Ammon's horn (tissue), 1 donor: Measurements from ENCODE around the gene ZNF436.

Experiments used
- DNase-seq: peaks from one replicate; pipeline ENCODE4 v3.0.0-alpha.2; 2016; ENCODE audit warnings: low spot score

Gene ZNF436

DNA sequence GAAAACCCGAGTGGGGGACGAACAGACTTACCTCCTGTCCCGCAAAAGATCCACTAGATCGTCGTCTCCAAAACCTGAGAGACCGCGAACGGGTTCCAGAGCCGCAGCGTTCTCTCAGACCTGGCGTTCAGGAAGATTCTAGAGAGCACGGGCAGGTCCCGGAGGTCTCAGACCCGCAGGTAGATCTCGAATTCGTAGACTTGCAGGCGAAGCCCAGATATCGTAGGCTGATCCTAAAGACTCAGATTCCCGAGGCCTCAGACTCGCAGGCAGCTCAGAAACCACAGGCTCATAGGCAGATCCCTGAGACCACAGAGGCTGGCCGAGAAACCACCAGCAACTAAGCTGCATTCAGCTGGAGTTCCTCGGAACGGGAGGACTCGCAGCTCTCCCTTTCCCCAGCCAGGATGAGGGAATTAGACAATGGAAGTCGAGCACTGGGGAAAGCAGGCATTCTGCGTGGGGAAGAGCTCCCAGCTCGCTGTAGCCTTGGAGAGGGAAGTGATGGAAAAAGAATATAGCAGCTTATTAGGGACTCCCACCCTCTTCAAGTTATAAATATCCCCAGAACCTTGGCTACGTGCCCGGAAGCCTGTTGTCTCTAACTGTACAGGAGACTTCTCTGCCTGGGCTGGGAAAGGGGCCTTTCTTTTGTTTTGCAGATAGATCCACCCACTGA lies at the start of gene ZNF436:
Gene ZNF436, minus strand, starts transcription at position 502 of the 679 bp plus-strand sequence. CDS start 1,831 bp downstream, outside the sequence.
- DNase-seq = peak; percentile 78

GRCh38 chr1:23419180-23419579 lies 49.5 kb upstream of the ZNF436 start:
- no peak for DNase-seq

- peak; percentile 45 for DNase-seq
Observed at GRCh38 chr1:23417570-23417969, 47.9 kb upstream of the ZNF436 start.

GRCh38 chr1:23416964-23417363 lies 47.3 kb upstream of the ZNF436 start:
- DNase-seq = no peak

GRCh38 chr1:23408797-23409290 lies 39.2 kb upstream of the ZNF436 start:
- DNase-seq = no peak

GRCh38 chr1:23407016-23407630 lies 37.5 kb upstream of the ZNF436 start:
- no peak for DNase-seq

GRCh38 chr1:23405946-23406345 lies 36.3 kb upstream of the ZNF436 start:
- DNase-seq = no peak

GRCh38 chr1:23403735-23404486 lies 34.3 kb upstream of the ZNF436 start:
- DNase-seq = peak; percentile 85

DNA sequence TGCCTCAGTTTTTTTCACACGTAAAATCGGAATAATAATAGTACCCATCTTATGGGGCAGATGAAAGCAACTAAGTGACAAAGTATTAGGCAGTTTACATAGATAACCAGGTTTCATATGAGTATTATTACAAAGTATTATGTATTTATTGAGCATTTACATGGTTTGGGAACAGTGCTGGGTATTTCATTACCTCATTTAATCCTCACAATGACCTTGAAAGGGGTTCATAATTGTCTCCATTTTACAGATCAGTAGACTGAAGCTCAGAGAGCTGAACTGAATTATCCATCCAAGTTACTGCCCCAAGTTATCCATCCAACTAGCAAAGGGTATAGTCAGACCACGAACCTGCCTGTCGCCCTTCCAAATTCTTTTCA lies 33.7 kb upstream of the ZNF436 start:
- DNase-seq = no peak

- DNase-seq = no peak
Observed at GRCh38 chr1:23403038-23403336, 33.4 kb upstream of the ZNF436 start.

DNA sequence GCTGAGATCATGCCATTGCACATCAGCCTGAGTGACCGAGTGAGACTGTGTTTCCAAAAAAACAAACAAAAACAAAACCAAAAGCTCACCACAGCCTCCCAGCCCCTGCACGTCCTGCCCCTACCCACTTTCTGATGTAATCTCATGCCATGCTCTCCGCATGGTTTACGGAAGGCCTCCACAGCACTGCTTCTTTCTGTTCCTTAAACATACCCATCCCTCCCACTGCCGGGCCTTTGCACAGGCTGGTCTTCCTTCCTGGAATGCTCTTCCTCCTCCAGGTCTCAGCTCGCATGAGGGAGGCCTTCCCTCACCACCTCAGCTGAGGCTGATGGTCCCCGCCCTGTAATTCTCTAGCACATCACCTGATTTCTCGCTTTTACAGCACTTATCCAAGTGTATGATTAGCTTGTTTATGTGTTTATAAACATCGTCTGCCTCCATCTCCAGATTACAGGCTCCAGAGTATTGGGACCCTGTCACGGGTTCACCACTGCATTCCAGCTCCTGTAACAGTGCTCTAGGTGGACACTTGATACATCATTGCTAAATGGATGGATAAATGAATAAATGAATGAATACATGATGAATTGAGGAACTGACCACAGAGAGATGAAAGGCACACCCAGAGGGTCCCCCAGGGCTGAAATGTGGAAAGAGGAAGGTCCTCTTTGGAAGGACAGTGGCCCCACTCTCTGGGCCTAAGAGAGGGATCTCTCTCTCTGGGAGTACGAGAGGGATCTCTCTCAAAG lies 32.8 kb upstream of the ZNF436 start:
- DNase-seq = peak; percentile 35

GRCh38 chr1:23401313-23401712 lies 31.7 kb upstream of the ZNF436 start:
- DNase-seq = no peak

DNA sequence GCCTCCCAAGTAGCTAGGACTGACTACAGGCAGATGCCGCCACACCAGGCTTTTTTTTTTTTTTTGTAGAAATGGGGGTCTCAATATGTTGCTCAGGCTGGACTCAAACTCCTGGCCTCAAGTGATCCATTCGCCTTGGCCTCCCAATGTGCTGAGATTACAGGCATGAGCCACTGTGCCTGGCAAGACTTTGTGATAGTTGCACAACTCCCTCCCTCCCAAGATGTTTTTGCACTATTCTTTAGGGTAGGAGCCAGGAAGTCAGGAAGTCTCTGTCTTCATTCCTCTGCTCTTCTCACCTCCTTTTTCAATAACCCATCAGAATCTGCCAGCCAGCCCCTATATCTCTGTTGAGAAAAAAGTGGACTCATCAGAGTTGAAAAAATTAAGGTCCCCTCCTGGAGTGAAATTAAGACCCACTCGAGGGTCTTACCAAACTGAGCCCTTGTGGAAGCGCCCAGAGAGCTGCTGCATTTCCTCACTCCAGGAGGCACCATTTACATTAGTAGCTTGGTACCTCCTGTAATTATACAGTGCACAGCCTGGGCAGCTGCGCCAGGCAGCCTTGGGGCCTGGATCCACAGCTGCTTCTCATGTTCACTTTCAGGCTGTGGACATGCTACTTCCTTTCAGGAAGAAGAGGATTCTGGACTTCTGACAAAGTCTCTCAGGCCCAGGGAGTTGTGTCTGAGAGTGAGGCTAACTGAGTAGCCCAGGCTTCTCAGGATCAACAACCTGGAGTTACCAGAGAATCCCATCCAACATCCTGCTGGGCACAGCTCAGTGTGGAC lies 30.9 kb upstream of the ZNF436 start:
- no peak for DNase-seq

DNA sequence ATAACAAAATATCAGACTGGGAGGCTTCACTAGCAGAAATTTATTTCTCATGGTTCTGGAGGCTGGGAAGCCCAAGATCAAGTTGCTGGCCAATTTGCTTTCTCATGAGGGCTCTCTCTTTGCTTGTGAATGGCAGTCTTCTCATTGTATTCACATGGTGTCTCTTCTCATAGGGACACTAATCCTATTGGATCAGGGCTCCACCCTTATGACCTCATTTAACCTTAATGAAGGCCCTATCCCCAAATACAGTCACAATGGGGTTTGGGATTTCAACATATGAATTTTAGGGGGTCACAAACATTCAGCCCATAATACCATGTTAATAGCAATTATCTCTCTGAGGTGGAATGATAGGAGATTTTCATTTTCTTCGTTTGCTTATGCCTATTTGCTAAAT lies 29.6 kb upstream of the ZNF436 start:
- no peak for DNase-seq

DNA sequence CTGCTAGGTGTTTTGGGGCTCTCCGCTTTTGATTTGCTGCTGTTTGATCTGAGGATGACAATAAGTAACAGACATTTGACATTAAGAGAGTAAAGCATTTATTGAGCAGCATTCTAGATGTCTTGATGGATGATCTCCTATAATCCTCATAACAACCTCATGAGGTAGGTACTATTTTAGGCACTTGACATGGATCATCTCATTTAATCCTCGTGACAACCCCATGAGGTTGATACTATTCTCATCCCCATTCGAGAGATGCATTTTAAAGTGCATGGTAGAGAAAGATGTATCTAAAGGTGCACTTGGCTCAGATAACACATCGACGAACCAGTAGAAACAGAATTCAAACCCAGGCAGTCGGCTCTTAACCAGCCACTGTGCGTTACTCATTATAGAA lies 28.3 kb upstream of the ZNF436 start:
- no peak for DNase-seq

- no peak for DNase-seq
Observed at GRCh38 chr1:23396380-23396779, 26.7 kb upstream of the ZNF436 start.

GRCh38 chr1:23395849-23396248 lies 26.2 kb upstream of the ZNF436 start:
- DNase-seq = no peak

GRCh38 chr1:23395154-23395724 lies 25.6 kb upstream of the ZNF436 start:
- no peak for DNase-seq

GRCh38 chr1:23394684-23395083 lies 25.0 kb upstream of the ZNF436 start:
- DNase-seq = no peak

- DNase-seq = no peak
Observed at GRCh38 chr1:23394181-23394580, 24.5 kb upstream of the ZNF436 start.

DNA sequence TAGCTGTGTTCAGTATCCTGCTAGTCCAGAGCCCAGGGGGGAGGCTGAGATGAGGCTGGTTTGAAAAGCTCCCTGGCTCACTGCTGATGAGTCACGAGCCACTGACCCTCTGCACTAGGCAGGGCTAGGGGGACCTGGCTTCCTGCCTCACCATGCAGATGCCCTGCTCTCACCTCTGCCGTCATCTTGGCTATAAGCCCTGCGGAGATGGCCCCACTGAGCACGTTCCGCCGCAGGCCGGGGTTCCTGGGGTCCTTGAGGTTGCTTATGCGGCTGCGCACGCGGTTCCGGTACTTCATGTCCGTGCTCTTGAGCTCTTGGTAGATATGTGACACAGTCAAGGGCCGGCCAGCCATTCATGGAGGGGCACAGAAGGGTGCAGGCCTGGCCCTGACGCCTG lies 24.1 kb upstream of the ZNF436 start:
- no peak for DNase-seq
